GM12878 (cell line): ENCODE data around the gene CEP250. TPM values are rescaled to one million over a fixed set of nuclear protein-coding genes. Genes with fewer than 3 reads are reported as not detected.

Experiments used
- ATAC-seq: fragments of 200-7000 bp; cut with Tn5 transposase; 3 replicates; pipeline ENCODE4 v1.9.1; 2020; ENCODE audit warnings: mild to moderate bottlenecking, moderate library complexity
- BruUV-seq: library from RNA; stranded (reverse); fragments of 400-500 nt; replicated peaks from 2 replicates; lab custom pipeline; 2021; lab: Mats Ljungman, UMichigan
- CTCF ChIA-PET: fragments of 300-600 bp; sonication (Branson Sonifier 250); formaldehyde crosslinking; extraction: SDS; loops from one replicate; lab custom pipeline; 2021; ENCODE audit warnings: inconsistent platforms; lab: Yijun Ruan, JAX
- POLR2A ChIA-PET: fragments of 350-600 bp; formaldehyde crosslinking; extraction: SDS; loops from one replicate; lab custom pipeline; 2021; ENCODE audit warnings: inconsistent platforms; lab: Charles Lee
- RAD21 ChIA-PET: fragments of 300-600 bp; sonication (Branson Sonifier 250); formaldehyde crosslinking; loops from one replicate; lab custom pipeline; 2023; ENCODE audit warnings: antibody characterized with exemption; ENCODE audit not compliant: unreplicated experiment; lab: Charles Lee
- SMC1A ChIA-PET: fragments of 300-600 bp; sonication (Branson Sonifier 250); formaldehyde crosslinking; loops from one replicate; lab custom pipeline; 2023; ENCODE audit not compliant: unreplicated experiment, uncharacterized antibody; lab: Charles Lee
- DNase-seq: peaks from one replicate; pipeline ENCODE4 v3.0.0-alpha.2; 2011; ENCODE audit warnings: low read depth, low spot score
- FAIRE-seq: peaks from 3 replicates; lab custom pipeline; 2011; peaks lifted over from hg19 to GRCh38; lab: Jason Lieb, UNC
- H2AFZ ChIP-seq: 2 replicates; pipeline ENCODE4 v1.6.0; 2011; ENCODE audit warnings: low read depth, low read length, control low read depth; ENCODE audit not compliant: control insufficient read depth
- H3K27ac ChIP-seq: 2 replicates; pipeline ENCODE4 v1.5.1; 2011; ENCODE audit warnings: control low read depth; ENCODE audit not compliant: control insufficient read depth, insufficient read depth
- H3K27me3 ChIP-seq, 2 experiments: replicated peaks in 1 of 2; 2 replicates each; pipeline versions ENCODE4 v1.6.0 to v1.6.1; 2011; ENCODE audit warnings: low read length in 1 of 2; ENCODE audit not compliant: control insufficient read depth in 2 of 2, insufficient read depth in 2 of 2
- H3K36me3 ChIP-seq, 2 experiments: 2 replicates each; pipeline ENCODE4 v1.5.1; 2011; ENCODE audit warnings: low read length in 1 of 2; ENCODE audit not compliant: control insufficient read depth in 2 of 2, insufficient read depth in 2 of 2
- H3K4me1 ChIP-seq: 2 replicates; pipeline ENCODE4 v1.6.1; 2011; ENCODE audit warnings: mild to moderate bottlenecking, low read length, moderate library complexity, mixed read lengths; ENCODE audit not compliant: control insufficient read depth, insufficient read depth
- H3K4me2 ChIP-seq: 2 replicates; pipeline ENCODE4 v1.6.0; 2011; ENCODE audit warnings: control low read depth; ENCODE audit not compliant: control insufficient read depth, insufficient read depth
- H3K4me3 ChIP-seq: fragments of 200-600 bp; sonication (generic); 2 replicates; pipeline ENCODE4 v1.5.1; 2016
- H3K79me2 ChIP-seq: 2 replicates; pipeline ENCODE4 v1.6.0; 2011; ENCODE audit warnings: low read length; ENCODE audit not compliant: control insufficient read depth, insufficient read depth
- H3K9ac ChIP-seq: 2 replicates; pipeline ENCODE4 v1.8.0; 2011; ENCODE audit warnings: low read length, control low read depth, mixed read lengths; ENCODE audit not compliant: control insufficient read depth, insufficient read depth
- H3K9me3 ChIP-seq: replicated peaks from 3 replicates; pipeline ENCODE4 v1.5.1; 2011; ENCODE audit warnings: mild to moderate bottlenecking, low read length; ENCODE audit not compliant: control insufficient read depth, insufficient read depth
- H4K20me1 ChIP-seq: 2 replicates; pipeline ENCODE4 v1.6.0; 2011; ENCODE audit not compliant: control insufficient read depth, insufficient read depth
- BCL3 ChIP-seq: IDR thresholded peaks from 2 replicates; pipeline ENCODE4 v1.6.1; 2011; ENCODE audit warnings: borderline replicate concordance, low read depth, mild to moderate bottlenecking, moderate library complexity, low read length; ENCODE audit not compliant: insufficient read depth, poor library complexity, severe bottlenecking
- CHD4 ChIP-seq: fragments of 200-600 bp; sonication (generic); IDR thresholded peaks from 2 replicates; pipeline ENCODE4 v1.6.1; 2016; ENCODE audit warnings: mild to moderate bottlenecking
- CREM ChIP-seq: IDR thresholded peaks from 2 replicates; pipeline ENCODE4 v1.6.1; 2014; ENCODE audit warnings: antibody characterized with exemption, low read depth
- MTA3 ChIP-seq: IDR thresholded peaks from 2 replicates; pipeline ENCODE4 v1.6.1; 2012; ENCODE audit warnings: low read length, inconsistent platforms, borderline replicate concordance
- SMAD5 ChIP-seq: IDR thresholded peaks from 2 replicates; pipeline ENCODE4 v1.6.1; 2016; ENCODE audit warnings: antibody characterized with exemption, low read depth
- TCF3 ChIP-seq: IDR thresholded peaks from 2 replicates; pipeline ENCODE4 v1.6.1; 2012; ENCODE audit warnings: low read depth, mild to moderate bottlenecking, low read length, borderline replicate concordance; ENCODE audit not compliant: insufficient read depth
- WGBS: methylation state at CpG from one replicate; pipeline ENCODE4 v1.1.6; 2016; ENCODE audit warnings: low lambda C conversion rate; ENCODE audit not compliant: insufficient replicate concordance, insufficient coverage; ENCODE audit errors: missing lambda C conversion rate; 5-methylcytosine and 5-hydroxymethylcytosine counted together
- in situ Hi-C: fragments of 300-500 bp; cut with MboI; formaldehyde crosslinking; loops from 9 replicates; pipeline ENCODE4 v1.14.3; 2018; ENCODE audit warnings: mixed read lengths
- intact Hi-C: fragments of 100-400 bp; cut with micrococcal nuclease; formaldehyde crosslinking; loops from one replicate; pipeline ENCODE4 v1.14.2; 2022; ENCODE audit not compliant: unreplicated experiment
- polyA plus RNA-seq, 11 experiments: library from polyadenylated mRNA; depleted of rRNA in 4 of 11; unstranded in 6 of 11; stranded (reverse) in 5 of 11; fragments of >200 nt; fragmentation: Nextera tagmentation in 4 of 11; fragmentation: Illumina TruSeq in 1 of 11; extraction: Ambion mirVana in 4 of 11; extraction: Trizol in 1 of 11; gene quantifications; 1 replicate in 1 of 11; 2 replicates in 10 of 11; pipeline versions ENCODE4 v1.2.1 to v1.2.3, GENCODE V29; 2011 to 2016; ENCODE audit warnings: inconsistent platforms in 2 of 11, missing spikeins in 2 of 11, low read depth in 1 of 11
- total RNA-seq, 4 experiments: library from RNA; depleted of rRNA in 3 of 4; stranded (reverse); fragments of >200 nt in 3 of 4; fragmentation: Illumina TruSeq in 1 of 4; extraction: Trizol in 1 of 4; gene quantifications; 2 replicates each; pipeline versions ENCODE4 v1.2.1 to v1.2.3, GENCODE V29; 2013 to 2021
- TF ChIP-seq, protein P1 (sequence below): IDR thresholded peaks from 2 replicates; pipeline ENCODE4 v1.6.1; 2012; ENCODE audit warnings: low read depth, low read length, improper control_type of control experiment
- TF ChIP-seq, protein P2 (sequence below): fragments of 450-650 bp; IDR thresholded peaks from 2 replicates; pipeline ENCODE4 v1.6.1; 2017; ENCODE audit warnings: mild to moderate bottlenecking, low read depth, inconsistent platforms; ENCODE audit not compliant: poor library complexity, severe bottlenecking
- TF ChIP-seq, protein P3 (sequence below): IDR thresholded peaks from 2 replicates; pipeline ENCODE4 v1.6.1; 2012; ENCODE audit warnings: low read depth, low read length, improper control_type of control experiment
- TF ChIP-seq, protein P4 (sequence below): IDR thresholded peaks from 2 replicates; pipeline ENCODE4 v1.6.1; 2011; ENCODE audit warnings: low read depth, low read length, improper control_type of control experiment, borderline replicate concordance

CEP250 gene
- total and polyA plus RNA-seq, 10 of the 15 experiments (the other 5 are each of a cell fraction or from before 2014, with no cell fraction given): 2.4 to 41.6 (median 25.7) TPM

DNA sequence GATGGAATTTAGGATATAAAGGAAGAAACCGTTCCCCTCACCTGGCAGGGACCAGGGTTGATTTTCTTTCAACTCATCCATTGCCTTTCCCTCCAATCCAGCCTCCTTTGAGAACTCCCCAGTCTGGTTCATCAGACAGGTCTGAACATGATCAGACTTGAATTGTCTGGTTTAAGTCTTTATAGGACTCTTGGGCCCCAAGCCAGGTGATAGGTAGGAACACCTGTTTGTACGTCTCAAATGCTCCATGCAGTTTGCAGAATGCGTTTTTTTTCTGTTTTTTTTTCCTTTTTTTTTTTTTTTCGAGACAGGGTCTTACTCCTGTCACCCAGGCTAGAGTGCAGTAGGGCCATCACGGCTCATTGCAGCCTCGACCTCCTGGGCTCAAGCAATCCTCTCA, 4.1 kb upstream of the CEP250 start:
- Histone ChIP-seq H3K27ac (no peak overlapping the region), H3K9me3 (no peaks in the 10 kb centered on the region)
- in situ Hi-C loops: no loop called here
- CTCF ChIA-PET: interaction anchor here (0.8 to 2.9 kb wide), 2 partner anchors 40 to 149 kb away, joined by 3 to 9 read pairs; no protein-coding TSS in a partner anchor
- no TSS peak for BruUV-seq
- no peak for DNase-seq
- POLR2A ChIA-PET: no interaction called here
- WGBS: 28% methylated on average over 5 of the region's 6 CpGs
- no peak for TF ChIP-seq CHD4
- no peak for TF ChIP-seq TCF3
- TF ChIP-seq, protein P1, sequence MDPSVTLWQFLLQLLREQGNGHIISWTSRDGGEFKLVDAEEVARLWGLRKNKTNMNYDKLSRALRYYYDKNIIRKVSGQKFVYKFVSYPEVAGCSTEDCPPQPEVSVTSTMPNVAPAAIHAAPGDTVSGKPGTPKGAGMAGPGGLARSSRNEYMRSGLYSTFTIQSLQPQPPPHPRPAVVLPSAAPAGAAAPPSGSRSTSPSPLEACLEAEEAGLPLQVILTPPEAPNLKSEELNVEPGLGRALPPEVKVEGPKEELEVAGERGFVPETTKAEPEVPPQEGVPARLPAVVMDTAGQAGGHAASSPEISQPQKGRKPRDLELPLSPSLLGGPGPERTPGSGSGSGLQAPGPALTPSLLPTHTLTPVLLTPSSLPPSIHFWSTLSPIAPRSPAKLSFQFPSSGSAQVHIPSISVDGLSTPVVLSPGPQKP: no peak
- TF ChIP-seq, all 136 proteins: peak for 0
- H2AFZ ChIP-seq: no peak overlapping the region
- H3K79me2 ChIP-seq: no peaks in the 10 kb centered on the region; the same call in 1 of the 2 replicates
- H3K4me2 ChIP-seq: no peak overlapping the region
- H3K4me1 ChIP-seq: peaks cover 4% of the 10 kb centered on the region
- no peak for FAIRE-seq
- H4K20me1 ChIP-seq: no peaks in the 10 kb centered on the region
- no peak overlapping the region for H3K9ac ChIP-seq
- no peaks in the 10 kb centered on the region for H3K27me3 ChIP-seq
- H3K36me3 ChIP-seq: no peaks in the 10 kb centered on the region
- ChIA-PET SMC1A (no interaction called here), RAD21 (no interaction called here)
- intact Hi-C loops: no loop called here
- H3K4me3 ChIP-seq: no peak overlapping the region
- ATAC-seq: no peak

- Histone ChIP-seq H3K9me3 (no peaks in the 10 kb centered on the region; the same call in 2 of the 3 replicates), H2AFZ (no peak overlapping the region), H4K20me1 (no peaks in the 10 kb centered on the region), H3K4me2 (peak overlapping the region; percentile 95; the same call in 1 of the 2 replicates), H3K9ac (no peak overlapping the region), H3K4me1 (peaks cover 4% of the 10 kb centered on the region), H3K36me3 (no peaks in the 10 kb centered on the region), H3K79me2 (no peaks in the 10 kb centered on the region; the same call in 1 of the 2 replicates), H3K27me3 (no peaks in the 10 kb centered on the region), H3K27ac (no peak overlapping the region), H3K4me3 (peak overlapping the region; percentile 78)
- POLR2A ChIA-PET: interaction anchor here (0.7 to 1.2 kb wide), 3 partner anchors 13 to 976 kb away, joined by 3 to 5 read pairs (median 4); no protein-coding TSS in a partner anchor
- DNase-seq: no peak
- WGBS: 77% methylated on average over 7 of the region's 7 CpGs
- in situ Hi-C loops: no loop called here
- BruUV-seq: no TSS peak
- SMC1A ChIA-PET: interaction anchor here (0.6 kb wide), 1 partner anchor 67 kb away, joined by 3 read pairs; no protein-coding TSS in a partner anchor
- no peak for FAIRE-seq
- RAD21 ChIA-PET: interaction anchor here (2.0 kb wide), 1 partner anchor 37 kb away, joined by 6 read pairs; no protein-coding TSS in a partner anchor
- CTCF ChIA-PET: interaction anchor here (1.0 to 7.3 kb wide), 5 partner anchors 9 to 357 kb away, joined by 3 to 56 read pairs (median 9); no protein-coding TSS in a partner anchor
- ATAC-seq: no peak
- intact Hi-C loops: no loop called here
- TF ChIP-seq, protein P2, sequence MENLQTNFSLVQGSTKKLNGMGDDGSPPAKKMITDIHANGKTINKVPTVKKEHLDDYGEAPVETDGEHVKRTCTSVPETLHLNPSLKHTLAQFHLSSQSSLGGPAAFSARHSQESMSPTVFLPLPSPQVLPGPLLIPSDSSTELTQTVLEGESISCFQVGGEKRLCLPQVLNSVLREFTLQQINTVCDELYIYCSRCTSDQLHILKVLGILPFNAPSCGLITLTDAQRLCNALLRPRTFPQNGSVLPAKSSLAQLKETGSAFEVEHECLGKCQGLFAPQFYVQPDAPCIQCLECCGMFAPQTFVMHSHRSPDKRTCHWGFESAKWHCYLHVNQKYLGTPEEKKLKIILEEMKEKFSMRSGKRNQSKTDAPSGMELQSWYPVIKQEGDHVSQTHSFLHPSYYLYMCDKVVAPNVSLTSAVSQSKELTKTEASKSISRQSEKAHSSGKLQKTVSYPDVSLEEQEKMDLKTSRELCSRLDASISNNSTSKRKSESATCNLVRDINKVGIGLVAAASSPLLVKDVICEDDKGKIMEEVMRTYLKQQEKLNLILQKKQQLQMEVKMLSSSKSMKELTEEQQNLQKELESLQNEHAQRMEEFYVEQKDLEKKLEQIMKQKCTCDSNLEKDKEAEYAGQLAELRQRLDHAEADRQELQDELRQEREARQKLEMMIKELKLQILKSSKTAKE: no peak
- TF ChIP-seq BCL3 (no peak), MTA3 (no peak), CREM (no peak), SMAD5 (no peak)
- TF ChIP-seq, protein P3, sequence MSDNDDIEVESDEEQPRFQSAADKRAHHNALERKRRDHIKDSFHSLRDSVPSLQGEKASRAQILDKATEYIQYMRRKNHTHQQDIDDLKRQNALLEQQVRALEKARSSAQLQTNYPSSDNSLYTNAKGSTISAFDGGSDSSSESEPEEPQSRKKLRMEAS: no peak
- TF ChIP-seq, protein P4, sequence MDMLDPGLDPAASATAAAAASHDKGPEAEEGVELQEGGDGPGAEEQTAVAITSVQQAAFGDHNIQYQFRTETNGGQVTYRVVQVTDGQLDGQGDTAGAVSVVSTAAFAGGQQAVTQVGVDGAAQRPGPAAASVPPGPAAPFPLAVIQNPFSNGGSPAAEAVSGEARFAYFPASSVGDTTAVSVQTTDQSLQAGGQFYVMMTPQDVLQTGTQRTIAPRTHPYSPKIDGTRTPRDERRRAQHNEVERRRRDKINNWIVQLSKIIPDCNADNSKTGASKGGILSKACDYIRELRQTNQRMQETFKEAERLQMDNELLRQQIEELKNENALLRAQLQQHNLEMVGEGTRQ: no peak
These were observed 1.8 kb upstream of the CEP250 start for GRCh38 chr20:35453647-35454046.
